ENCODE results near the gene GPR25.

DNA sequence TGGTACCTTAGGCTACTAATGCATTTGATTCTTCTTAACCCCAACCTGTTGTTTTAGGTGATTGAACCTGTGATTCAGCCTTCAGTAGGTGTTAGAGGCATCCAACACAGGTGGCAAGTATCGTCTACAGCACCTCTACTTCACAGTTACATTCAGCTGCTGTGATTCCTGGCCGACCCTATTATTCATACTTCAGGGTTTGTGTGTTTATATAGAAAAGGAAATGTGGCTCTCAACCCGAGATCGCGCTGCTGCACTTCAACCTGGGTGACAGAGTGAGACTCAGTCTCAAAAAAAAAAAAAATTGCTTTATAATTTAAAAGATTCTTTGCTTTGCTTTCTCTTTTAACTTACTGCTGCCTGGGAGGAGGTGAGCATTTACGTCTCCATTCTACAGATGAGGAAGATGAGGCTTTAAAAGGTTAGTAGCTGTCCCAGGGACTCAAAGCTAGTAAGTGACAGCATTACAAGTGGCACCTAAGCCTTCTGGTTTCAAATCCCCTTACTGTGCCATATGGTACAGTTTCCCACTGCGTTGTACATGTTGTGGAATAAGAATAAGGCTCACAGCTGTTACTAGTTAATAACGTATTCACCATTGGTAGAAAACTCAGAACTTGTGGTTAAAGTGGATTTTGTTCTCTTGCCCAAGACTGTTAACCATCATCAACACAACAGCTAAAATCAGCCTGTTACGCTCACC is 9.9 kb upstream of the GPR25 start:
- TF ChIP-seq, protein P1, sequence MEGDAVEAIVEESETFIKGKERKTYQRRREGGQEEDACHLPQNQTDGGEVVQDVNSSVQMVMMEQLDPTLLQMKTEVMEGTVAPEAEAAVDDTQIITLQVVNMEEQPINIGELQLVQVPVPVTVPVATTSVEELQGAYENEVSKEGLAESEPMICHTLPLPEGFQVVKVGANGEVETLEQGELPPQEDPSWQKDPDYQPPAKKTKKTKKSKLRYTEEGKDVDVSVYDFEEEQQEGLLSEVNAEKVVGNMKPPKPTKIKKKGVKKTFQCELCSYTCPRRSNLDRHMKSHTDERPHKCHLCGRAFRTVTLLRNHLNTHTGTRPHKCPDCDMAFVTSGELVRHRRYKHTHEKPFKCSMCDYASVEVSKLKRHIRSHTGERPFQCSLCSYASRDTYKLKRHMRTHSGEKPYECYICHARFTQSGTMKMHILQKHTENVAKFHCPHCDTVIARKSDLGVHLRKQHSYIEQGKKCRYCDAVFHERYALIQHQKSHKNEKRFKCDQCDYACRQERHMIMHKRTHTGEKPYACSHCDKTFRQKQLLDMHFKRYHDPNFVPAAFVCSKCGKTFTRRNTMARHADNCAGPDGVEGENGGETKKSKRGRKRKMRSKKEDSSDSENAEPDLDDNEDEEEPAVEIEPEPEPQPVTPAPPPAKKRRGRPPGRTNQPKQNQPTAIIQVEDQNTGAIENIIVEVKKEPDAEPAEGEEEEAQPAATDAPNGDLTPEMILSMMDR (IDR thresholded peaks at IDR 0.05; ENCODE audit: insufficient read depth, low read length, poor library complexity, severe bottlenecking): no peak
- no peak for TF ChIP-seq EZH2phosphoT487 (conservative IDR thresholded peaks at IDR 0.05; ENCODE audit: low read length)

Data from SU-DHL-6 (cell line).